ENCODE measurements around the gene KRT77. TPM values are rescaled to one million over a fixed set of nuclear protein-coding genes. Genes with fewer than 3 reads are reported as not detected.
"Not testable (repeated sequence)": the region's sequence is repeated elsewhere in the genome, so short reads cannot be mapped to it uniquely, and the experiment has no call there.

KRT77 gene
- not detected for total RNA-seq
- polyA plus RNA-seq = under 1 TPM in 1 of 3 donors, not detected in 2; 0.01 TPM

GRCh38 chr12:52703424-52703823, at the start of gene KRT77:
TSS of gene KRT77 (minus strand) at chr12:52703524. CDS start at chr12:52703434, 90 bp downstream.
- Histone ChIP-seq H3K9me3 (no peaks in the 10 kb centered on the region), H3K27me3 (peaks cover 0 to 11% (median 0%) of the 10 kb centered on the region in 3 donors), H3K27ac (no peak within 1 kb of the TSS), H3K36me3 (no peaks in the 10 kb centered on the region), H3K4me1 (no peaks in the 10 kb centered on the region), H3K4me3 (no peak within 1 kb of the TSS)
- no peak for DNase-seq
- WGBS, 2 donors = 32 to 60% methylated on average over 2 of the region's 2 CpGs
- intact Hi-C loops (cut with DNase I) = no loop called here
- TF ChIP-seq EP300 (IDR thresholded peaks at IDR 0.05) (no peak), POLR2A (IDR thresholded peaks at IDR 0.05) (no peak), CTCF (IDR thresholded peaks at IDR 0.05) (no peak)

- no peak overlapping the region for H3K4me3 ChIP-seq
- no peak for TF ChIP-seq CTCF (IDR thresholded peaks at IDR 0.05)
- no peak for TF ChIP-seq POLR2AphosphoS5 (IDR thresholded peaks at IDR 0.05)
- no peak for TF ChIP-seq EP300 (IDR thresholded peaks at IDR 0.05)
- no peak for TF ChIP-seq POLR2A (IDR thresholded peaks at IDR 0.05)
- no peaks in the 10 kb centered on the region for H3K36me3 ChIP-seq
- intact Hi-C loops (cut with DNase I) = no loop called here
- H3K27ac ChIP-seq = no peak overlapping the region
- H3K27me3 ChIP-seq = no peaks in the 10 kb centered on the region
- DNase-seq = no peak
- 84 to 87% methylated on average over 2 of the region's 2 CpGs for WGBS, 2 donors
- no peaks in the 10 kb centered on the region for H3K4me1 ChIP-seq
- H3K9me3 ChIP-seq = no peaks in the 10 kb centered on the region
These were observed 49.2 kb upstream of the KRT77 start for GRCh38 chr12:52752516-52752915.

DNA sequence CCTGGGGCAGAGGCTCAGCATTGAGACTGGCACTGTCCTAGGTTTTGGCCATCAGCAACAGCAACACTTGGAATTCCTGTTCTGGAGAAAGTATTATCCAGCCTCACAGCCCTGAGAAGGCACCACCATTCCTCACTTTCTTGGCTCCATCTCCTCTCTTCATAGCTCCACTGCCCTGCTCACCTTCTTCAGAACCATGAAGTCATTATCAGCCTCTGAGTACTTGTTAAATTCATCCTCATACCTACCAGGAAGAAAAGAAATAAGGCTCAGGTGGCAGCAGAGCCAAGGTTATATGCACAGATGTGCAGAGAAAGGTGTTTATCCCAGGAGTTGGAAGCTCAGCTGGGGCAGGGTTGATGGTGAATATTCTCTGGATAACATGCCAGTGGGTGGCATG, 48.5 kb upstream of the KRT77 start:
- Histone ChIP-seq H3K27ac (no peak overlapping the region), H3K4me3 (no peak overlapping the region), H3K36me3 (no peaks in the 10 kb centered on the region), H3K27me3 (no peaks in the 10 kb centered on the region), H3K9me3 (no peaks in the 10 kb centered on the region), H3K4me1 (no peaks in the 10 kb centered on the region)
- TF ChIP-seq CTCF (IDR thresholded peaks at IDR 0.05) = no peak
- no peak for TF ChIP-seq POLR2AphosphoS5 (IDR thresholded peaks at IDR 0.05)
- TF ChIP-seq EP300 (IDR thresholded peaks at IDR 0.05) = no peak
- TF ChIP-seq POLR2A (IDR thresholded peaks at IDR 0.05) = no peak
- intact Hi-C loops (cut with DNase I) = no loop called here
- DNase-seq = no peak

DNA sequence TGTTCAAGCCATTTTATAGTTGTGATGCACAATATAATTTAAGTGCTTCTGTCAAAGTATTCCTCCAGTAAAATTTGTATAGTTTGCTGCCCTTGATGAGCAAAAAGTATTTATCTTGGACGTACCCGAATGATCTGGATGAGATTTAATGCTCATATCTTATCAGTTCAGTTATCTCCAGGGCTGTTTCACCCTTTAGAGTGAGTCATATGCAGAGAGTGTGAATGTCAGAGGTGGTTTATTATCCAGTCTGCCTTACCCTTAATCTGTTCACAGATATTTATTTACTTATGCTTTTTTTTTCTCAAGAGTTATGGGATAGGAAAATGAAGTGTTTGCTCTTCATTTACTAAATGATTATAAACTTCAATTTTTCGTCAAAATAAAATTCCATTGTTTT, 47.2 kb upstream of the KRT77 start:
- DNase-seq; H3K4me1 ChIP-seq; H3K9me3 ChIP-seq; H3K27me3 ChIP-seq; H3K36me3 ChIP-seq; H3K4me3 ChIP-seq; intact Hi-C loops (cut with DNase I); H3K27ac ChIP-seq: not testable (repeated sequence)
- 13 to 56% methylated on average over 3 of the region's 3 CpGs for WGBS, 2 donors

DNA sequence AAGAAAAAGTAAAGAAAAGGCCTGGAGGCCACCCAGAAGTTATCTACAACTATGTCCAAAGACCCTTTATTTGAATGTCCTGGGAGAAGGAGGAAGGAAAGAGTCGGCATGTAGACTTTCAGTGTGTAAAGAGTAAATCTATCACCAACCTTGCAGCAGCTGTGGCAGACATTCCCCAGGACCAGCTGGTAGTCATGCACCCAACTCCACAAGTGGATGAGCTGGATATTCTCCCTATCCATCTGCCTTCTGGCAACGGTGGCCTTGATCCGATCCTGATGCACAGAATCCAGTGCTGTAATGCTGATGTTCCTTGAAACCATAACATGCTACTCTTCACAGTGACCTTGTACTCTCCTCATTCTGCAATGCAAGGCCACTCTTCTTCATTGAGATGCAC, 46.5 kb upstream of the KRT77 start:
- no peak overlapping the region for H3K27ac ChIP-seq
- no peak for DNase-seq
- no peaks in the 10 kb centered on the region for H3K4me1 ChIP-seq
- H3K9me3 ChIP-seq = no peaks in the 10 kb centered on the region
- WGBS, 2 donors = 81 to 82% methylated on average over 3 of the region's 3 CpGs
- intact Hi-C loops (cut with DNase I) = no loop called here
- H3K4me3 ChIP-seq = no peak overlapping the region
- TF ChIP-seq POLR2A (IDR thresholded peaks at IDR 0.05) (no peak), EP300 (IDR thresholded peaks at IDR 0.05) (no peak), CTCF (IDR thresholded peaks at IDR 0.05) (no peak), POLR2AphosphoS5 (IDR thresholded peaks at IDR 0.05) (no peak)
- no peaks in the 10 kb centered on the region for H3K36me3 ChIP-seq
- no peaks in the 10 kb centered on the region for H3K27me3 ChIP-seq

All from sigmoid colon (tissue), 7 donors.